ENCODE data around the gene DIAPH2.
A peak's percentile ranks its signal among the peaks of the same experiment; 100 is the strongest.

DIAPH2 gene

GRCh38 chrX:97030463-97030862, 345.8 kb downstream of the DIAPH2 start:
- FAIRE-seq (no peak), DNase-seq (ENCODE audit: insufficient read length, low spot score) (no peak)

GRCh38 chrX:97030947-97031346, 346.3 kb downstream of the DIAPH2 start:
- no peak for FAIRE-seq
- no peak for DNase-seq (ENCODE audit: insufficient read length, low spot score)

- peak; percentile 88 for FAIRE-seq
Observed at GRCh38 chrX:97039363-97040029, 354.9 kb downstream of the DIAPH2 start.

GRCh38 chrX:97045470-97045869, 360.8 kb downstream of the DIAPH2 start:
- no peak for FAIRE-seq
- no peak for DNase-seq (ENCODE audit: insufficient read length, low spot score)

More at GRCh38 chrX:97039363-97040029, 354.9 kb downstream of the DIAPH2 start:
- DNase-seq (ENCODE audit: insufficient read length, low spot score), result peak; percentile 1

GRCh38 chrX:97046867-97047266, 362.2 kb downstream of the DIAPH2 start:
- DNase-seq (ENCODE audit: insufficient read length, low spot score), result no peak
- FAIRE-seq, result no peak

- peak; percentile 79 for FAIRE-seq
- DNase-seq (ENCODE audit: insufficient read length, low spot score), result no peak
Observed at GRCh38 chrX:97050392-97050791, 365.8 kb downstream of the DIAPH2 start.

GRCh38 chrX:97057349-97057909, 372.8 kb downstream of the DIAPH2 start:
- DNase-seq (ENCODE audit: insufficient read length, low spot score) (no peak), FAIRE-seq (no peak)

GRCh38 chrX:97060020-97060419, 375.4 kb downstream of the DIAPH2 start:
- DNase-seq (ENCODE audit: insufficient read length, low spot score) (no peak), FAIRE-seq (no peak)

- no peak for FAIRE-seq
- DNase-seq (ENCODE audit: insufficient read length, low spot score), result no peak
Observed at GRCh38 chrX:97065066-97065465, 380.4 kb downstream of the DIAPH2 start.

- DNase-seq (ENCODE audit: insufficient read length, low spot score) (no peak), FAIRE-seq (peak; percentile 28)
Observed at GRCh38 chrX:97065973-97066372, 381.3 kb downstream of the DIAPH2 start.

GRCh38 chrX:97066381-97066780, 381.7 kb downstream of the DIAPH2 start:
- FAIRE-seq (no peak), DNase-seq (ENCODE audit: insufficient read length, low spot score) (no peak)

- no peak for FAIRE-seq
Observed at GRCh38 chrX:97070346-97070745, 385.7 kb downstream of the DIAPH2 start.

GRCh38 chrX:97074400-97074799, 389.8 kb downstream of the DIAPH2 start:
- DNase-seq (ENCODE audit: insufficient read length, low spot score) (no peak), FAIRE-seq (peak; percentile 64)

More at GRCh38 chrX:97070346-97070745, 385.7 kb downstream of the DIAPH2 start:
- DNase-seq (ENCODE audit: insufficient read length, low spot score), result no peak

GRCh38 chrX:97089116-97089515, 404.5 kb downstream of the DIAPH2 start:
- DNase-seq (ENCODE audit: insufficient read length, low spot score) (no peak), FAIRE-seq (peak; percentile 21)

- no peak for FAIRE-seq
- DNase-seq (ENCODE audit: insufficient read length, low spot score), result no peak
Observed at GRCh38 chrX:97096385-97096784, 411.7 kb downstream of the DIAPH2 start.

GRCh38 chrX:97102938-97103337, 418.3 kb downstream of the DIAPH2 start:
- no peak for FAIRE-seq
- DNase-seq (ENCODE audit: insufficient read length, low spot score), result no peak

GRCh38 chrX:97109730-97110129, 425.1 kb downstream of the DIAPH2 start:
- peak; percentile 52 for FAIRE-seq
- DNase-seq (ENCODE audit: insufficient read length, low spot score), result no peak

GRCh38 chrX:97117572-97117971, 432.9 kb downstream of the DIAPH2 start:
- FAIRE-seq (no peak), DNase-seq (ENCODE audit: insufficient read length, low spot score) (no peak)

GRCh38 chrX:97119474-97120109, 434.9 kb downstream of the DIAPH2 start:
- DNase-seq (ENCODE audit: insufficient read length, low spot score) (no peak), FAIRE-seq (no peak)

GRCh38 chrX:97123001-97123400, 438.4 kb downstream of the DIAPH2 start:
- no peak for FAIRE-seq
- DNase-seq (ENCODE audit: insufficient read length, low spot score), result no peak

- no peak for FAIRE-seq
- no peak for DNase-seq (ENCODE audit: insufficient read length, low spot score)
Observed at GRCh38 chrX:97126020-97126419, 441.4 kb downstream of the DIAPH2 start.

Data from GM19239 (cell line).